Measurements from ENCODE around the gene RAMP3.

GRCh38 chr7:45189151-45189970, 31.8 kb downstream of the RAMP3 start:
- TF ChIP-seq, protein P1, sequence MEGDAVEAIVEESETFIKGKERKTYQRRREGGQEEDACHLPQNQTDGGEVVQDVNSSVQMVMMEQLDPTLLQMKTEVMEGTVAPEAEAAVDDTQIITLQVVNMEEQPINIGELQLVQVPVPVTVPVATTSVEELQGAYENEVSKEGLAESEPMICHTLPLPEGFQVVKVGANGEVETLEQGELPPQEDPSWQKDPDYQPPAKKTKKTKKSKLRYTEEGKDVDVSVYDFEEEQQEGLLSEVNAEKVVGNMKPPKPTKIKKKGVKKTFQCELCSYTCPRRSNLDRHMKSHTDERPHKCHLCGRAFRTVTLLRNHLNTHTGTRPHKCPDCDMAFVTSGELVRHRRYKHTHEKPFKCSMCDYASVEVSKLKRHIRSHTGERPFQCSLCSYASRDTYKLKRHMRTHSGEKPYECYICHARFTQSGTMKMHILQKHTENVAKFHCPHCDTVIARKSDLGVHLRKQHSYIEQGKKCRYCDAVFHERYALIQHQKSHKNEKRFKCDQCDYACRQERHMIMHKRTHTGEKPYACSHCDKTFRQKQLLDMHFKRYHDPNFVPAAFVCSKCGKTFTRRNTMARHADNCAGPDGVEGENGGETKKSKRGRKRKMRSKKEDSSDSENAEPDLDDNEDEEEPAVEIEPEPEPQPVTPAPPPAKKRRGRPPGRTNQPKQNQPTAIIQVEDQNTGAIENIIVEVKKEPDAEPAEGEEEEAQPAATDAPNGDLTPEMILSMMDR (conservative IDR thresholded peaks at IDR 0.05 in 1 of 2, IDR thresholded peaks at IDR 0.05 in 1 of 2; ENCODE audit: extremely low read depth in 1 of 2, insufficient read depth in 1 of 2, low read depth in 1 of 2, low read length in 2 of 2) = no peak
- TF ChIP-seq EZH2 (IDR thresholded peaks at IDR 0.05; ENCODE audit: borderline replicate concordance, low read length) = no peak

All from mammary epithelial cell (primary cell).